NK-92 treated with Interleukin-12 subunit alpha and Interleukin-12 subunit beta, amount 100 ng/mL, for 24 hours (cell line): Measurements from ENCODE around the gene TIAM1.

Experiments used
- DNase-seq: peaks from one replicate; lab custom pipeline; 2025; lab: John Stamatoyannopoulos, UW

The TIAM1 gene

DNA sequence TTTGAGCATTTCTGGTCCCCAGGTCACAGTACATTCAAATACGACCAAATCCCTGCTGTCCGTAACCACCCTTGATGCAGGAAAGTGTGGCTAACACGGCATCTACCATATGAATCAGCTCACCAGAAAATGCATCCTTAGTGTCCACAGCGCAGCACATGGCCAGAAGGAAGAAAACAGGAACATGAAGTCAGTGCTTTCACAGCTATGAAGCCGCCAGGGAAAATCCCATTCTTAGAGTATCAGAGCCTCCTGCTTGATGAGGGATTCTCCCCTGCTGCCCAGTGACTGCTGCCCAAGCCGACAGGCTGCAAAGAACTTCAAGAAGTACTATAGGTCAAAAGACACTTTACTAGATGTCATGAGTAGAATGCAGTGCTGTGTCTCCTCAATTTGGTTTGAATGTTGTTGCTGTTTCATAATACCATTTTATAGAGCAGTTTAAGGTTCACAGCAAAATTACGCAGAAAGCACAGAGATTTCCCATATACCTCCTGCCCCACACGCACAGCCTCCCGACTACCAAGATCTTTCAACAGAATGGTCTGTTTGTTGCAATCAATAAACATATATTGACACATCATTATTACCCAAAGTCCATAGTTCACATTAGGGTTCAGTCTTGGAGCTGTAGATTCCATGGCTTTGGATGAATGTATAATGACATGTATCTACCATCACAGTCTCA lies 14.5 kb downstream of the TIAM1 start:
- DNase-seq: no peak

DNA sequence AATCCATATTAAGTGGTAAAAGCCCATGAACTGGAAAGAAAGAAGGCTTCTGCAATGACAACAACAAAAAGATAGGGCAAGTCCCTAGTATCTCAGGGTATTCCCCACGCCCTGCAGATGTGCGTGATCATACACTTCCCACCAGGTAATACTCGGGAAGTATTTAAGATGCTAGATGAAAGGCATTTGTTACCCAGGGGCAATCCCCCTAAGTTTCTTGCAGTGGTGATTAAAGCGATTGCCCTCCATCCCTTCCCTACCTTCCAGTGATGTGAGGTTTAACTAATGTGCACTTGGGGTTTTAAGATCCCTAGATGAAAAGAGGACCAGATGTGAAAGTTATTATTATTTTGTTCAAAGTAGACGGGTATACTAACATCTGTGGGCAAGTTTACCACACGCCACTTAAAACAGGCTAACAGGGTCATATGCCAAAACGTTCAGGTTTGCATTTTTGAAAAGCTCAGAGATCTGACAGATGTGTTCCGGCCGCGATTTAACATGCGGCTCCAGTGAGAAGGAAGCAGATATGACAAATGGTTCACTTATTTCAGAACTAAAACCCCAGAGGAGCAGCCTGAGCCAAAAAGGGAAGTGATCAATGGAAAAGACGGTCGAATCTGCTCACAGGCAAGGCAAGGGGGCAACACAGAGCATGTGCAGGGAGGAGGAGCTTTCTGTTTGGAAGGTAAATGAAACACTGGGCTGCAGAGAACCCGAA lies 17.4 kb downstream of the TIAM1 start:
- DNase-seq: no peak

GRCh38 chr21:31318971-31319370 lies 25.1 kb downstream of the TIAM1 start:
- DNase-seq: no peak

DNA sequence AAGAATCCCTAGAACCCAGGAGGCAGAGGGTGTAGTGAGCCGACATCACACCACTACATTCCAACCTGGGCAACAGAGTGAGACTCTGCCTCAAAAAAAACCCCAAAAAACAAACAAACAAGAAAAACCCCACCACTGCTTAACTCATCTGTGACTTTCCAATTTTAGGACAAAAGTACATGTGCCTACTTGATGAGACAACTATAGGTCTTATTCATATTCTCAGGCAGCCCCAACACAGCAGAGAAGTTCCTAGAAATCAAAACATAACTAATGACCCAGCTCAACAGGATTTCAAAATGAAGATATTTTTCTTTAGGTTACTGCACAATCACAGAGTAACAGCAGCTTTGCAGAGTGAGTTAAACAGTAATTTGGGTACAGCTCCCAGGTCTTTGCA lies 26.4 kb downstream of the TIAM1 start:
- DNase-seq: no peak

GRCh38 chr21:31316488-31317169 lies 27.4 kb downstream of the TIAM1 start:
- DNase-seq: no peak

DNA sequence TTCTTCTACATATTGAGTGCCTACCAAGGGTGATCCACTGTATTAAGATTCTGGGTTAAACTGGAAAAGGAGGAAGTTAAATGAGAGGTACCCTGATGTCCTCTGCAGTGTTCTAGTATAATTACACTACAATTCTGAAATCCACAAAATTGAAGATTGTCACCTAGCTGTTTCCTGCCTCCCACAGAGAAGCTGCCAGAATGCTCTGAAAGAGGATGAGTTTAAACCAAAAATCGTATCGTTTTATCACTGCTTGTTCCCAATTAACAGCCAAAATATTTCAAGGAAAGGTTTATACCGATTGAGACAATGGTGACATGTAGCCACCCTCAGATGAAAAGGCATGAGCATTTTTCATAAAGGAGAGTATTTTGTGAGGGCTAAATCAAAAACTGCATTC lies 28.0 kb downstream of the TIAM1 start:
- no peak for DNase-seq

GRCh38 chr21:31310750-31311149 lies 33.3 kb downstream of the TIAM1 start:
- no peak for DNase-seq

DNA sequence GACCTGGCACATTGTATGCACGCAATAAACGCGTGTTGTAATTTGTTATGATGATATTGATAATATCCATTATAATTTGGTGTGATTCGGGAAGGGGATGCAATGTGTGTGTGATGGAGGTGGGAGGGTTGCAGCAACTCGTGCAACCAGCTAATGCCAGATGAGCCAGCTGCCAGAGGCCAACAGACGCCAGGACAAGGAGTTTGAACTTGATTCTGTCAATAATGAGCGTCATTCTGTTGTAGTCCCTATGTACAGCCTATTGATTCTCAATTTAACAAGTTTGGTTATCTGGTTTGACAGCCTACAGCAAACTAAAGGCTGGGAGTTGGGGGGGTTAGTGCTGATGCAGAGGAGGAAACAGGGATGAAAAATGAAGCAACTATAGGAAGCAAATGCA lies 35.5 kb downstream of the TIAM1 start:
- DNase-seq: no peak

DNA sequence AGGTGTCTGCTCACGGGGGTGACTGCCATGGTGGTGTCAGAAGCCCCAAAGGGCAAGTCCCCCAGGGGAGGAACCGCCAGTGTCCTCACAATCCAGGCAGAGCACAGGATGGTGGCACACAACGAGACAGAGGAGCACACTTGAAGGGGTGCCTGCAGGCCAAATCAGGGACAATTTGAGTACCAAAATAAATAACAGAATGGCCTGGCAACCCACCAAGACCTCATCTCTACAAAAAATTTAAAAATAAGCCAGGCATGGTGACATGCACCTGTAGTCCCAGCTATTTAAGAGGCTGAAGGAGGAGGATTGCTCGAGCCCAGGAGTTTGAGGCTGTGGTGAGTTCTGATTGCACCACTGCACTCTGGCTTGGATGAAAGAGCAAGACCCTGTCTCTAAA lies 38.2 kb downstream of the TIAM1 start:
- DNase-seq: no peak

GRCh38 chr21:31299291-31300147 lies 44.5 kb downstream of the TIAM1 start:
- DNase-seq: no peak

GRCh38 chr21:31298618-31299269 lies 45.3 kb downstream of the TIAM1 start:
- DNase-seq: no peak

GRCh38 chr21:31297806-31298205 lies 46.3 kb downstream of the TIAM1 start:
- no peak for DNase-seq

DNA sequence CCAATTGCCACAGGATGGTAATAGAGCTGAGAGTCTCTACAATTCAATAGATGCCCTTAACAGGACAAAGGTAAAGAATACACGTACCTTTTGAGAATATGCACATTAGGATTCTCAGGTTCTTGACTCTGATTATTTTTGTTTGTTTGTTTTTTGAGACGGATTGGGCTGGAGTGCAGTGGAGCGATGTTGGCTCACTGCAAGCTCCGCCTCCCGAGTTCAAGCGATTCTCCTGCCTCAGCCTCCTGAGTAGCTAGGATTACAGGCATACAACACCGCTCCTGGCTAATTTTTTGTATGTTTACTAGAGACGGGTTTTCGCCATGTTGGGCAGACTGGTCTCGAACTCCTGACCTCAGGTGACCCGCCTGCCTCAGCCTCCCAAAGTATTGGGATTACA lies 48.4 kb downstream of the TIAM1 start:
- DNase-seq: no peak

GRCh38 chr21:31294691-31295090 lies 49.4 kb downstream of the TIAM1 start:
- no peak for DNase-seq

DNA sequence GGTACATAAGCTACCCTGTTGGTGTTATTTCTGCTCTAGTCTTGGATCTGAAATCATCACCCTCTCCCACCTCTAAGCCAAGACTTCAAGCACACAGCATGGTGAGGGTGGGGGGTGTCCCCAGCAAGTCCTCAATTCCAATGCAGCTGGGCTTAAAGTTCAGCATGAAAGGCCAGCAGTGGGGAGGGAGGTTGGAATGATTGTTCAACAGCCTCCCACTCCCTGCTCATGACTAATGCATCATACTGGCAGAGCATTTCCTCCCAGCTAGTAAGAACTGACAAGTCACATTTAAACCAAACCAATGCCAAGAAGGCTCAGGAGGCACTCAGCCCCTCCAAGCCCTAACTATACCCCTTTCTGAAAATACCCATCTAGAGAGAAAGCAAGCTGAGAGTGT lies 50.1 kb downstream of the TIAM1 start:
- DNase-seq: peak; percentile 2

GRCh38 chr21:31290765-31291164 lies 53.3 kb downstream of the TIAM1 start:
- no peak for DNase-seq

- DNase-seq: no peak
These were observed 54.4 kb downstream of the TIAM1 start for GRCh38 chr21:31289702-31290101.

DNA sequence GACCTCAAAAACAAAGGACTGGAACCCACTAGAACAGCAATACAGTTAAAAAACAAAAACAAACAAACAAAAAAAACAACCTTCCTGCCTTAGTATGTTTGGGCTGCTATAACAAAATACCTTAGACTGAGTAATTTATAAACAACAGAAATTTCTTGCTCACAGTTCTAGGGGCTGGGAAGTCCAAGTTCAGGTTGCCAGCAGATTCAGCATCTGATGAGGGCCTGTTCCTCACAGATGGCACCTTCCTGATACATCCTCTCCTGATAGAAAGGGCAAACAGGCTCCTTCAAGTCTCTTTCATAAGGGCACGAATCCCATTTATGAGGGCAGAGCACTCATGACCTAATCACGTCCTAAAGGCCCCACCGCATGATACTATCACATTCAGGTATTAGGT lies 55.9 kb downstream of the TIAM1 start:
- no peak for DNase-seq

- DNase-seq: no peak
These were observed 56.9 kb downstream of the TIAM1 start for GRCh38 chr21:31287201-31287600.

- no peak for DNase-seq
These were observed 57.4 kb downstream of the TIAM1 start for GRCh38 chr21:31286621-31287020.

GRCh38 chr21:31284797-31285397 lies 59.2 kb downstream of the TIAM1 start:
- no peak for DNase-seq
